GM23338 (cell line): ENCODE results near the gene FMN2. TPM values are rescaled to one million over a fixed set of nuclear protein-coding genes. Genes with fewer than 3 reads are reported as not detected.

Source experiments
- ATAC-seq: fragments of 200-7000 bp; cut with Tn5 transposase; 3 replicates; pipeline ENCODE4 v1.9.1; 2020
- DNase-seq: peaks from one replicate; pipeline ENCODE4 v3.0.0-alpha.2; 2015; ENCODE audit warnings: low spot score
- H2AFZ ChIP-seq: fragments of 200-600 bp; sonication (generic); 2 replicates; pipeline ENCODE4 v1.8.0; 2016; ENCODE audit warnings: antibody characterized with exemption, mild to moderate bottlenecking, moderate library complexity
- H3F3A ChIP-seq: fragments of 200-600 bp; sonication (generic); replicated peaks from 2 replicates; pipeline ENCODE4 v1.8.0; 2017; ENCODE audit warnings: antibody characterized with exemption, mixed run types, low read depth
- H3K27ac ChIP-seq: fragments of 200-600 bp; sonication (generic); 2 replicates; pipeline ENCODE4 v1.6.1; 2016; ENCODE audit warnings: low read depth
- H3K27me3 ChIP-seq: fragments of 200-600 bp; sonication (generic); 2 replicates; pipeline ENCODE4 v1.8.0; 2016; ENCODE audit warnings: mild to moderate bottlenecking, mixed run types, moderate library complexity; ENCODE audit not compliant: insufficient read depth
- H3K36me3 ChIP-seq: fragments of 200-600 bp; sonication (generic); 2 replicates; pipeline ENCODE4 v1.8.0; 2016; ENCODE audit warnings: mild to moderate bottlenecking; ENCODE audit not compliant: insufficient read depth
- H3K4me1 ChIP-seq: fragments of 200-600 bp; sonication (generic); 2 replicates; pipeline ENCODE4 v1.8.0; 2016; ENCODE audit warnings: mild to moderate bottlenecking, moderate library complexity; ENCODE audit not compliant: insufficient read depth
- H3K4me2 ChIP-seq: fragments of 200-600 bp; sonication (generic); 2 replicates; pipeline ENCODE4 v1.7.1; 2017; ENCODE audit warnings: mixed run types
- H3K4me3 ChIP-seq: fragments of 200-600 bp; sonication (generic); 2 replicates; pipeline ENCODE4 v1.6.1; 2016; ENCODE audit warnings: mixed run types
- H3K79me2 ChIP-seq: fragments of 200-600 bp; sonication (generic); replicated peaks from 2 replicates; pipeline ENCODE4 v1.8.0; 2017; ENCODE audit warnings: mild to moderate bottlenecking; ENCODE audit not compliant: insufficient read depth
- H3K9me2 ChIP-seq: fragments of 200-600 bp; sonication (generic); 2 replicates; pipeline ENCODE4 v1.8.0; 2017; ENCODE audit not compliant: insufficient read depth
- H4K20me1 ChIP-seq: fragments of 200-600 bp; sonication (generic); replicated peaks from 2 replicates; pipeline ENCODE4 v1.8.0; 2017; ENCODE audit warnings: mild to moderate bottlenecking; ENCODE audit not compliant: insufficient read depth
- H3K27ac Mint-ChIP-seq: 2 replicates; pipeline ENCODE4 v1.8.0; 2020; ENCODE audit warnings: inconsistent platforms, mild to moderate bottlenecking, moderate library complexity, mixed read lengths
- H3K27me3 Mint-ChIP-seq: 3 replicates; pipeline ENCODE4 v1.8.0; 2022; ENCODE audit warnings: low read depth, mild to moderate bottlenecking, moderate library complexity, mixed read lengths, inconsistent platforms; ENCODE audit not compliant: insufficient read depth, poor library complexity
- H3K36me3 Mint-ChIP-seq: 3 replicates; pipeline ENCODE4 v1.8.0; 2021; ENCODE audit warnings: low read depth, mild to moderate bottlenecking, inconsistent platforms, moderate library complexity, mixed read lengths
- H3K4me1 Mint-ChIP-seq: 3 replicates; pipeline ENCODE4 v1.8.0; 2020; ENCODE audit warnings: mild to moderate bottlenecking, inconsistent platforms, mixed read lengths
- H3K4me3 Mint-ChIP-seq: 3 replicates; pipeline ENCODE4 v1.8.0; 2021; ENCODE audit warnings: moderate library complexity, mild to moderate bottlenecking, inconsistent platforms, mixed read lengths
- H3K9me3 Mint-ChIP-seq: 3 replicates; pipeline ENCODE4 v1.8.0; 2020; ENCODE audit warnings: moderate library complexity, mild to moderate bottlenecking, inconsistent platforms, mixed read lengths
- CREB1 ChIP-seq: fragments of 250-450 bp; sonication (Bioruptor Pico); IDR thresholded peaks from 2 replicates; pipeline ENCODE4 v1.5.0; 2020; ENCODE audit warnings: low read depth, mild to moderate bottlenecking, moderate library complexity
- ETS1 ChIP-seq: IDR thresholded peaks from 2 replicates; pipeline ENCODE4 v1.6.1; 2016; ENCODE audit warnings: antibody characterized with exemption
- EZH2 ChIP-seq: fragments of 200-600 bp; sonication (generic); IDR thresholded peaks from one replicate; pipeline ENCODE4 v1.8.0; 2017; ENCODE audit warnings: antibody characterized with exemption, mild to moderate bottlenecking, low read depth; ENCODE audit not compliant: unreplicated experiment
- EZH2phosphoT487 ChIP-seq: fragments of 200-600 bp; sonication (generic); IDR thresholded peaks from one replicate; pipeline ENCODE4 v1.8.1; 2018; ENCODE audit warnings: antibody characterized with exemption; ENCODE audit not compliant: unreplicated experiment
- NANOG ChIP-seq: IDR thresholded peaks from 2 replicates; pipeline ENCODE4 v1.6.1; 2016; ENCODE audit warnings: antibody characterized with exemption, borderline replicate concordance
- ZNF462 ChIP-seq: fragments of 250-450 bp; sonication (Bioruptor Pico); IDR thresholded peaks from 2 replicates; pipeline ENCODE4 v1.5.0; 2020; ENCODE audit warnings: mild to moderate bottlenecking, moderate library complexity
- polyA plus RNA-seq: library from polyadenylated mRNA; unstranded; fragments of >200 nt; fragmentation: Nextera tagmentation; extraction: Ambion mirVana; gene quantifications from 2 replicates; pipeline ENCODE4 v1.2.1, GENCODE V29; 2016
- total RNA-seq: library from RNA; depleted of rRNA; stranded (reverse); fragments of >200 nt; shearing (Covaris generic); gene quantifications from 2 replicates; pipeline ENCODE4 v1.2.3, GENCODE V29; 2014

FMN2 gene
- total and polyA plus RNA-seq, 2 experiments from 2014 or later = 1.5 to 2.5 TPM

GRCh38 chr1:240332672-240333071 is 241.0 kb downstream of the FMN2 start (continued):
- TF ChIP-seq ZNF462 (CRISPR knock-in tag) = no peak
- no peak for TF ChIP-seq ETS1
- TF ChIP-seq EZH2phosphoT487 = no peak
- TF ChIP-seq CREB1 (CRISPR knock-in tag) = no peak

- Mint-ChIP-seq H3K9me3 (no peaks in the 10 kb centered on the region), H3K27ac (0 out of 2 replicates have a peak overlapping the region, but pooled peaks have one; percentile 11), H3K36me3 (no peaks in the 10 kb centered on the region), H3K4me1 (no peaks in the 10 kb centered on the region; the same call in 2 of the 3 replicates), H3K4me3 (no peak overlapping the region), H3K27me3 (no peaks in the 10 kb centered on the region)
- H3K79me2 ChIP-seq = no peaks in the 10 kb centered on the region
- no peaks in the 10 kb centered on the region for H3K27me3 ChIP-seq
- DNase-seq (no peak), ATAC-seq (no peak)
- no peak overlapping the region for H3K4me2 ChIP-seq
- no peaks in the 10 kb centered on the region for H3K36me3 ChIP-seq
- no peaks in the 10 kb centered on the region for H3F3A ChIP-seq
- no peaks in the 10 kb centered on the region for H4K20me1 ChIP-seq
- TF ChIP-seq EZH2 = no peak
- no peak for TF ChIP-seq ETS1
- TF ChIP-seq NANOG = no peak
- H3K9me2 ChIP-seq = no peaks in the 10 kb centered on the region
- no peak overlapping the region for H3K4me3 ChIP-seq
- H2AFZ ChIP-seq = no peak overlapping the region
- no peak overlapping the region for H3K27ac ChIP-seq
- H3K4me1 ChIP-seq = no peaks in the 10 kb centered on the region
Measured at GRCh38 chr1:240337781-240338180, 246.1 kb downstream of the FMN2 start.
